ENCODE results near the gene SMIM38.

The SMIM38 gene

DNA sequence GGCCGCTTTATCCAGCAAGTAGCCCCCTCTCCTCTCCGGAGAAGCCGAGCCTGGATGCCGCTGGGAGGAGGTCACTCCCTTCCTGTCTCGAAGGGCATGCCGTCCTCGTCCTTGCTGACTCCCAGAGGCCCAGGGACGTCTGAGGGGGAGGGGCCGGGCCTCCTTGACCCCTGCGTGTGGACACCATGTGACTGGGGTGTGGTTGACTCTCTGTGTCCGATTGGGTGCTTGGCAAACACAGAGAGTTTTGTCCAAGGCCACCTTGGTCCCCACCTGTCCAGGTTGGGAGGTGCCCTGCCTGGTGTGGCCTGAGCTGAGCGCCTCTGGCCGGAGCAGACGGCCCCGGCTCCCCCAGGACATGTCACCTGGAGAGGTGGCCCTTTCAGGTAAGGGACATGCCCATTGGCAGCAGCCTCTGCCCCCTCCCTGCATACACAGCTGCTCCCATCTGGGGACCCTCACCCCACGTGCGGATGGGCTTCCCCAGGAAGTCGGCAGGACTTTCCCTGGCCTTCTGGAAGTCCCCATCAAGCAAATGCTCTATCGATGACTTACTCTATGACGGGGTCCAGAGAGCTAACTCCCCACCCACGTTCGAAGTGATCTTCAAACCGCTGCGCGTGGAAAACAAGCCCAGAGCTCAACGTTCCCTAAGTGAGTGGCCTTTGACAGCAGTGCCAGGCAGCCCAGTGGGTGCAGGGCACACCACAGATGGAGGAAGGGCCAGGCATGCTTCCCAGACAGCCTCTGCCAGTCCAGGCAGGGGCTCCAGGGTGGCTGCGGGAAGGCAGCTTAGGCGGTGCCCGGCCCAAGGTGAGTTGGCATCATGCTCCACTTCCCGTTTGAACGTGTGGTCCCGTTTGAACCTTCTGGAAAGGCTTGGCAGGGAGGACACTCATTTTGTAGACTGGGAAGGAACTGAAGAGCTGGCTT, at the start of gene SMIM38:
Gene SMIM38 (plus strand): TSS at position 634 of the 933 bp plus-strand sequence. CDS start 1,912 bp downstream, outside the sequence.
- H3K4me3 ChIP-seq (ENCODE audit: low read length): no peak within 1 kb of the TSS
- DNase-seq (ENCODE audit: low read depth): no peak
- TF ChIP-seq, protein P1, sequence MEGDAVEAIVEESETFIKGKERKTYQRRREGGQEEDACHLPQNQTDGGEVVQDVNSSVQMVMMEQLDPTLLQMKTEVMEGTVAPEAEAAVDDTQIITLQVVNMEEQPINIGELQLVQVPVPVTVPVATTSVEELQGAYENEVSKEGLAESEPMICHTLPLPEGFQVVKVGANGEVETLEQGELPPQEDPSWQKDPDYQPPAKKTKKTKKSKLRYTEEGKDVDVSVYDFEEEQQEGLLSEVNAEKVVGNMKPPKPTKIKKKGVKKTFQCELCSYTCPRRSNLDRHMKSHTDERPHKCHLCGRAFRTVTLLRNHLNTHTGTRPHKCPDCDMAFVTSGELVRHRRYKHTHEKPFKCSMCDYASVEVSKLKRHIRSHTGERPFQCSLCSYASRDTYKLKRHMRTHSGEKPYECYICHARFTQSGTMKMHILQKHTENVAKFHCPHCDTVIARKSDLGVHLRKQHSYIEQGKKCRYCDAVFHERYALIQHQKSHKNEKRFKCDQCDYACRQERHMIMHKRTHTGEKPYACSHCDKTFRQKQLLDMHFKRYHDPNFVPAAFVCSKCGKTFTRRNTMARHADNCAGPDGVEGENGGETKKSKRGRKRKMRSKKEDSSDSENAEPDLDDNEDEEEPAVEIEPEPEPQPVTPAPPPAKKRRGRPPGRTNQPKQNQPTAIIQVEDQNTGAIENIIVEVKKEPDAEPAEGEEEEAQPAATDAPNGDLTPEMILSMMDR (conservative IDR thresholded peaks at IDR 0.05; ENCODE audit: low read depth, low read length): no peak

DNA sequence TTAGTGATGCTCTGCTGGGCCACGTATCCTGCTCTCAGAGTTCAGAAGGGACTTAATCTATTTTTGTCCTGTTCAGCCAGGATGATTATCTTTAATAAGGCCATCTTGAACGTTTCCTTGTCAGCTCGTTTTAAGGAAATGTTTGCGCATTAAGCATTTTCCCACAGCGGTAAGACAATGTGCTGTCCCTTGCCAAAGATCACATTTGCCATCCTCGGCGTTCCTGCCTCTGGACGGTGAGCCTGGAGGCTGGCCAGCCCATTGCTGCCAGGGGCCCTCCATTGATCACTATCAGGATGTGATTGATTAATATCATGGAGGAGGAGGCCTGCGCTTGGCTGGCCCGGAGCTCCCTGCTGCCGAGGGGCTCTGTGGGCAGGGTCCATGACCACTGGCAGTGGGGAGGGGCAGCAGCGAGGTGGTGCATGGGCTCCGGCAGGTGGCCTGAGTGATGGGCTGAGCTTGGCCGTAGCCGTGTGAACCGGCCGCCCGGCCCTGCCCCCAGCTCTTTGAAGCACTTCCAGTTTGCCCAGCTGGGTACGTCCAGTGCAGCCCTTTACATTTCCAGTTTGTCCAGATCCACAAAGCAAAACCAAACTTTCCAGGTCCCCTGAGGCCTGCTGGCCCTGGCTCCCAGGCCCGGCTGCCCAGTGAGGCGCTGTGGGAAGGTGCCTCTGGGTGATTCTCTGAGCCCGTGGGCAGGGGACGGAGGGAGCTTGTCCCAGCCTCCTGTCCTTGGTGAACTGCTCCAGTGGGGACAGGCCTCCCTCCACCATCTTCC, 49.5 kb upstream of the SMIM38 start:
- TF ChIP-seq, protein P1 (conservative IDR thresholded peaks at IDR 0.05; ENCODE audit: low read depth, low read length): no peak
- H3K4me3 ChIP-seq (ENCODE audit: low read length): no peak overlapping the region
- no peak for DNase-seq (ENCODE audit: low read depth)

DNA sequence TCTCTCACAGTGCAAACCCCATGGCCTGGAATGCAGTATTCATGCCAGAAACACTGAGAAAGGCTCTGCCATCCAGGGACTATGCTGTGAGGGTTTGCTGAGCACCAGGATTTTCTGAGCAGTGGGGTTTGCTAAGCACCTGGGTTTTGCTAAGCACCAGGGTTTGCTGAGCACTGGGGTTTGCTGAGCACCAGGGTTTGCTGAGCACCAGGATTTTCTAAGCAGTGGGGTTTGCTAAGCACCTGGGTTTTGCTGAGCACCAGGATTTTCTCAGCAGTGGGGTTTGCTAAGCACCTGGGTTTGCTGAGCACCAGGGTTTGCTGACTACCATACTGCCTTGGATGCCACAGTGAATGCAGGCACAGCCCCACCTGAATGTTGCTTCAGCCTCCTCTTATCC, 48.3 kb upstream of the SMIM38 start:
- TF ChIP-seq, protein P1 (conservative IDR thresholded peaks at IDR 0.05; ENCODE audit: low read depth, low read length): no peak
- DNase-seq (ENCODE audit: low read depth): no peak
- no peak overlapping the region for H3K4me3 ChIP-seq (ENCODE audit: low read length)

DNA sequence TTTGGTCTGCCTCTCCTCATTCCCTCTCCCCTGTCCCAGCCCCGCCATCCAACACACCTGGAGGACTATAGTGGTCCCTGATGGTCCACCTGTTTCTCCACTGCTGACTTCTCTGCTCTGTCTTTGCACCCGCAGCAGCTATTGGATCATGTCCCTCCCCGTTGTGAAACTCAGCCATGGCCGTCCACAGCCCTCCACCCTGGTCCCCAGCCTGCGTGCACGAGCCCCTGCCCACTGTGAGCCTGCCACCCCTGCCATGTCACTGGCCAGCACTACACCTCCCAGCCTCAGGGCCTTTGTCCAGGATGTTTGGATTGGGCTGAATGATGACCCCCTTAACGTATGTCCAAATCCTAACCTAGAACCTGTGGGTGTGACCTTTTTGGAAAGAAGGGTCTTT, 47.7 kb upstream of the SMIM38 start:
- no peak for DNase-seq (ENCODE audit: low read depth)
- no peak overlapping the region for H3K4me3 ChIP-seq (ENCODE audit: low read length)
- TF ChIP-seq, protein P1 (conservative IDR thresholded peaks at IDR 0.05; ENCODE audit: low read depth, low read length): no peak

DNA sequence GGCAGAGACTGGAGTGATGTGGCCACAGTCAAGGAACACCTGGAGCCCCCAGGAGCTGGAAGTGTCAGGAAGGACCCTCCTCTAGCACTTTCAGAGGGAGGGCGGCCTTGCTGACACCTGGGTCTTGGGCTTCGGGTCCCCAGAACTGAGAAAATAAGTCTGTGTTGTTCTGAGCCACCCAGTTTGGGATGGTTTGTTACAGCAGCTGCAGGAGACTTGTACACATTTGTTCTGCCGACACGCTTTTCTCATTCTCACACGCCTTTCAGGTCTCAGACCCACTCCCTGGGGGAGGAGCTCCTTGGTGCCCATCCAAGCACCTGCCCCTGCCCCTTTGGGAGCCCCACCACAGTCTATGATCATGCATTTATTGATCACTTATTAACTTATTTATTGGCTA, 47.2 kb upstream of the SMIM38 start:
- no peak overlapping the region for H3K4me3 ChIP-seq (ENCODE audit: low read length)
- TF ChIP-seq, protein P1 (conservative IDR thresholded peaks at IDR 0.05; ENCODE audit: low read depth, low read length): no peak
- DNase-seq (ENCODE audit: low read depth): no peak

DNA sequence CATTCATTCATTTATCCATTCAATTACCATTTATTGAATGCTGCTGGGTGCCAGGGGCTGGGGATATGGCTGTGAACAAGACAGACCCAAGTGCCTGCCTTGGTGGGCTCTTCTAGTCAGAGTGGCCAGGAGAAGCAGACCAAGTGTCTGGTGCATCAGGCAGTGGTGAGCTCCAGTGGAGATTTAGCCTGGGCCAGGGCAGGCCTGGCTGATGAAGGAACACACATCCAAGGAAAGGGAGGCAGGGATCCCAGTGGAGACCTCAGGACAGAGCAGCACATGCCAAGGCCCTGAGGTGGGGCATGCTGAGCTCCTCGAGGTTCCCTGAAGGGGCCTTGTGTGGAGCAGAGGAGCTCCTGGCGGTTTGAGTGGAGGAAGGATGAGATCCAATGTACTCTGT, 46.6 kb upstream of the SMIM38 start:
- no peak for DNase-seq (ENCODE audit: low read depth)
- no peak overlapping the region for H3K4me3 ChIP-seq (ENCODE audit: low read length)
- TF ChIP-seq, protein P1 (conservative IDR thresholded peaks at IDR 0.05; ENCODE audit: low read depth, low read length): no peak
